Fibroblast of villous mesenchyme (primary cell): ENCODE results near the gene EZR. TPM values are rescaled to one million over a fixed set of nuclear protein-coding genes. Genes with fewer than 3 reads are reported as not detected.

Source experiments
- DNase-seq: peaks from one replicate; pipeline ENCODE4 v3.0.0-alpha.2; 2010; ENCODE audit warnings: low read depth
- H3K4me3 ChIP-seq: 2 replicates; pipeline ENCODE4 v1.5.1; 2011; ENCODE audit warnings: low read depth, mild to moderate bottlenecking, low read length
- total RNA-seq: library from RNA; depleted of rRNA; stranded (reverse); fragments of >200 nt; gene quantifications from 2 replicates; pipeline ENCODE4 v1.2.3, GENCODE V29; 2012
- TF ChIP-seq, protein P1 (sequence below): IDR thresholded peaks from 2 replicates; pipeline ENCODE4 v1.5.1; 2012; ENCODE audit warnings: low read depth, mild to moderate bottlenecking, low read length; ENCODE audit not compliant: insufficient read depth

EZR gene
- total RNA-seq, 1 donor: 100 TPM

DNA sequence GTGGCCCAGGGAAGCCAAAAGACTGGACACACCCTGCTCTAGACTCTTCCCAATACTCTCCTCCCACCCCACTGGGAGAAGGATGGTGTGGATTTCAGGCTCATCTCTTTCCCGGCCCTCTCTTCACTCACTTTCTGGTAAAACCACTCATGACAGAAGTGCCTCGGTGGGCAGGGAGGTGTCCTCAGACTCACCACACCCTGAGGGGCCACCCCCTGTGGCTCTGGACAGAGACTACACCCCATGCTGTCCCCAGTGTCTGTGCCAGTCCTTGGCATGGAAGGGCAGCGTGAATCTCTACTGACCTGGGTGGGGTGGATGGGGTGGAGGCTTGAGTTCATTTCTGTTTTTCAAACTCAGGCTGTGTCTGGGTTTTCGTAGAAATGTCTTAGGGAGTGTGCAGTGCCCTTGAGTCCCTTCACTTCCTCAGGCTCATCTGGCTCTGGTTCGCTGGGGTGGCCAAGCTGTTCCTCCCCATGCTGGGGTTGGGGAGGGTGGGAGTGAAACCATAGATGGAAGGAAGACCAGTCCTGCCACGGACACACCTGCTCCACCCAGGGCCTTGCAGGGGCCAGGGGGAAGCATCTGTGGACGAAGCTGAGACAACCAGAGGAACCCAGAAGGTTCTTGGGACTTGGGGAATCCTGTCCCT is 59.1 kb downstream of the EZR start:
- no peak for DNase-seq
- no peak overlapping the region for H3K4me3 ChIP-seq
- TF ChIP-seq, protein P1, sequence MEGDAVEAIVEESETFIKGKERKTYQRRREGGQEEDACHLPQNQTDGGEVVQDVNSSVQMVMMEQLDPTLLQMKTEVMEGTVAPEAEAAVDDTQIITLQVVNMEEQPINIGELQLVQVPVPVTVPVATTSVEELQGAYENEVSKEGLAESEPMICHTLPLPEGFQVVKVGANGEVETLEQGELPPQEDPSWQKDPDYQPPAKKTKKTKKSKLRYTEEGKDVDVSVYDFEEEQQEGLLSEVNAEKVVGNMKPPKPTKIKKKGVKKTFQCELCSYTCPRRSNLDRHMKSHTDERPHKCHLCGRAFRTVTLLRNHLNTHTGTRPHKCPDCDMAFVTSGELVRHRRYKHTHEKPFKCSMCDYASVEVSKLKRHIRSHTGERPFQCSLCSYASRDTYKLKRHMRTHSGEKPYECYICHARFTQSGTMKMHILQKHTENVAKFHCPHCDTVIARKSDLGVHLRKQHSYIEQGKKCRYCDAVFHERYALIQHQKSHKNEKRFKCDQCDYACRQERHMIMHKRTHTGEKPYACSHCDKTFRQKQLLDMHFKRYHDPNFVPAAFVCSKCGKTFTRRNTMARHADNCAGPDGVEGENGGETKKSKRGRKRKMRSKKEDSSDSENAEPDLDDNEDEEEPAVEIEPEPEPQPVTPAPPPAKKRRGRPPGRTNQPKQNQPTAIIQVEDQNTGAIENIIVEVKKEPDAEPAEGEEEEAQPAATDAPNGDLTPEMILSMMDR: no peak

DNA sequence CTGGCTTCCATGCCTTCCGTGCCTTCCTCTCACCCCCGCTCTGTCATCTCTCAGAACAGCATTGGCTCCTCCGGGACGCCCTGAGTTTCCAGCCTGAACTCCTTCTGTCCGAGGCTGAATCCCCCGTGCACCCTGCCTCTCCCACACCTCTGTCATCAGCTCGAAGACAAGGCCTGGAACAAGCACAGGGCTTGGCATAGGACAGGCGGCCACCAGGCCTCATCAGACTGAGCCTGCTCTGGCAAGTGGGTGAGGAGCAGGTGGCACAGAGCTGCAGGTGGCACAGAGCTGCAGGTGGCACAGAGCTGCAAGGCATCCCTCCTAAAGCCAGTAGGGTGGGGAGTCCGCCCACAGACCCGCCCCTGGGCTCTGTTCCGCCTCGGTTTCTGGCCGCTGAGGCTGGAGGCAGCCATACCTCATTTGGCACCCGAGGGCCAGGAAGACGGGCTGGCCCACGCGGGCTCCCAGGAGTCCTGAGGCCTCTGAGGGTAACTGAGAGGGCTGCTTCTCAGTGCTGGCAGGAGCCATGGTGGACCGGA is 60.2 kb downstream of the EZR start:
- H3K4me3 ChIP-seq: no peak overlapping the region
- DNase-seq: no peak
- TF ChIP-seq, protein P1: no peak

- H3K4me3 ChIP-seq: no peak overlapping the region
- peak; percentile 82 for DNase-seq
- TF ChIP-seq, protein P1: no peak
Measured at GRCh38 chr6:158758451-158758860, 60.7 kb downstream of the EZR start.

DNA sequence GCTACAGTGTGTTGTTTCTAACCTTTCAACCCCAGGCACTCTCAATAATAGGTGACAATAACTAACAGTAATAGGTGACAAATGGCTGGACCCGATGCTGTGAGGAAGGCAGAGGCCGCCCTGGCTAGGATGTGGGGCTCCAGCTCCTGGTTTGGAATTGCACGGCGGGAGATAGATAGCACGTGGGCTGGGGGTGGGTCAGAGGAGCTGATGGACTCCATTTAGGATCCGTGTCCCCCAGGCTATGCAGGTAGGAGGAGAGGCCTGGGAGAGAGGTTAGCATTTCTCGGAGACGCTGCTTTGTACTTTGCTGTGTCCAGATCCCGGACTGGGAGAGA is 61.4 kb downstream of the EZR start:
- no peak for DNase-seq
- TF ChIP-seq, protein P1: no peak
- no peak overlapping the region for H3K4me3 ChIP-seq

DNA sequence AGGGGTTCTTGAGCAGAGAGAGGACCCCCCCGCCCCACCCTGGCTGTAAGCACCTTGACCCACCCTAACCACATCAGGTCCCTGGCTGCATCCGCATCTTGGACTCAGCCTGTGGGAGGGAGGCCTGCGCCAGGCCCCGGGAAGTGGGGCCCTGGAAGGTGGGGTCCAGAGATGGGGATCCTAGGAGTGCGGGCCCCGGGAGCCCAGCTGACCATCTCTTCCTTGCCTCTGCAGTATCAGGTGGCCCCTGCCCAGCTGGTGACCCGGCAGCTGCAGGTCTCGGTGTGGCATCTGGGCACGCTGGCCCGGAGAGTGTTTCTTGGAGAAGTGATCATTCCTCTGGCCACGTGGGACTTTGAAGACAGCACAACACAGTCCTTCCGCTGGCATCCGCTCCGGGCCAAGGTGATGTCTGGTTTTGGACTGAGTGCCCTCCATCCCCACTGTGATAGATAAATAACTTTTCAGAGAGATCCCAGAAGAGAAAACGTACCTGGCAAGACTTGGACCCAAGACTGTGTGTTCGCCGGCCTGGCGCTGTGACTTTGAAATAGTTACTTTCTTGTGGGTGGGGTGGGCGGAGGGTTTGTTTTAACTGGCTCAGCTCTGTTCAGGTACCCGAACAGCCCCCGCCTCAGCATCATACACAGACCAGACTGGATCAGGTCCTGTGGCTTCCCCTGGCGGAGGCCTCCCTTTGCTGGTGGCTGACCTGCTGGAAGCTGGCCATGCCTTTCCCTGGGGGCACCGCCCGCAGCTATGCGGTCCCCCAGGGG is 62.0 kb downstream of the EZR start:
- TF ChIP-seq, protein P1: no peak
- DNase-seq: no peak
- no peak overlapping the region for H3K4me3 ChIP-seq

GRCh38 chr6:158756126-158756525 is 63.0 kb downstream of the EZR start:
- H3K4me3 ChIP-seq: no peak overlapping the region
- TF ChIP-seq, protein P1: no peak
- no peak for DNase-seq
